Psoas muscle (tissue), 8 donors: Measurements from ENCODE around the gene MTHFSD. TPM values are rescaled to one million over a fixed set of nuclear protein-coding genes. Genes with fewer than 3 reads are reported as not detected.

Source experiments
- ATAC-seq, 4 donors: fragments of 200-7000 bp; cut with Tn5 transposase; one replicate each; pipeline ENCODE4 v1.9.1; 2020; ENCODE audit warnings: moderate library complexity in 3 of 4, mild to moderate bottlenecking in 2 of 4
- DNase-seq, 2 donors: peaks; one replicate each; pipeline ENCODE4 v3.0.0-alpha.2; 2020
- H3K27ac ChIP-seq: fragments of 200-600 bp; one replicate; pipeline ENCODE4 v1.8.0; 2022
- H3K27me3 ChIP-seq, 3 donors: fragments of 200-600 bp in 1 of 3; one replicate each; pipeline versions ENCODE4 v1.6.1 to v1.8.0; 2013 to 2022; ENCODE audit warnings: low read length in 2 of 3, mild to moderate bottlenecking in 2 of 3, moderate library complexity in 1 of 3; ENCODE audit not compliant: insufficient read depth in 3 of 3
- H3K36me3 ChIP-seq, 2 donors: fragments of 200-600 bp in 1 of 2; one replicate each; pipeline versions ENCODE4 v1.6.1 to v1.8.0; 2013 to 2022; ENCODE audit warnings: low read depth in 1 of 2, mild to moderate bottlenecking in 1 of 2, moderate library complexity in 1 of 2; ENCODE audit not compliant: insufficient read depth in 1 of 2
- H3K4me1 ChIP-seq: fragments of 200-600 bp; one replicate; pipeline ENCODE4 v1.8.0; 2022
- H3K4me3 ChIP-seq: fragments of 200-600 bp; one replicate; pipeline ENCODE4 v1.8.0; 2022; ENCODE audit warnings: mild to moderate bottlenecking
- H3K9me3 ChIP-seq: fragments of 200-600 bp; one replicate; pipeline ENCODE4 v1.8.0; 2022
- WGBS, 3 donors: extraction: QIAGEN DNeasy Blood & Tissue Kit; methylation state at CpG; one replicate each; pipeline versions ENCODE4 v1.1.6 to v1.1.7; 2013; 5-methylcytosine and 5-hydroxymethylcytosine counted together
- intact Hi-C, 2 donors: fragments of 100-400 bp; cut with DNase I; formaldehyde crosslinking; loops; one replicate each; pipeline versions ENCODE4 v1.11.0 to v1.14.2; 2022
- polyA plus RNA-seq, 3 donors: library from polyadenylated mRNA; stranded (reverse); fragments of 200-250 nt; gene quantifications; one replicate each; pipeline ENCODE4 v1.2.3, GENCODE V29; 2013
- total RNA-seq, 4 donors: library from RNA; stranded (reverse); fragmentation: NEBNext Ultra II Directional in 2 of 4; extraction: Animal tissue kit (Norgen Biotek cat#: 25700) in 2 of 4; gene quantifications; one replicate each; pipeline versions ENCODE4 v1.2.1 to v1.2.4, GENCODE V29; 2021 to 2023
- TF ChIP-seq, protein P1 (sequence below): fragments of 200-600 bp; IDR thresholded peaks from one replicate; pipeline ENCODE4 v1.8.0; 2022; ENCODE audit warnings: antibody characterized with exemption
- donor health status: healthy with polysubstance abuse.
- donor health status: DM: no; HTN: no; CAD: no; lungs with moderate emphysema.
- donor health status: Bipolar disorder and iron deficiency.
- donor health status: healthy.
- donor health status: DM: yes; HTN: yes; CAD: no.
- donor health status: DM: no; HTN: no; CAD: no.
- donor health status: DM: no; HTN: no; CAD: no.
- donor health status: DM: yes; HTN: yes; CAD: no.

MTHFSD gene
- total and polyA plus RNA-seq, 7 donors, result 4.3 to 16.0 (median 8.1) TPM

DNA sequence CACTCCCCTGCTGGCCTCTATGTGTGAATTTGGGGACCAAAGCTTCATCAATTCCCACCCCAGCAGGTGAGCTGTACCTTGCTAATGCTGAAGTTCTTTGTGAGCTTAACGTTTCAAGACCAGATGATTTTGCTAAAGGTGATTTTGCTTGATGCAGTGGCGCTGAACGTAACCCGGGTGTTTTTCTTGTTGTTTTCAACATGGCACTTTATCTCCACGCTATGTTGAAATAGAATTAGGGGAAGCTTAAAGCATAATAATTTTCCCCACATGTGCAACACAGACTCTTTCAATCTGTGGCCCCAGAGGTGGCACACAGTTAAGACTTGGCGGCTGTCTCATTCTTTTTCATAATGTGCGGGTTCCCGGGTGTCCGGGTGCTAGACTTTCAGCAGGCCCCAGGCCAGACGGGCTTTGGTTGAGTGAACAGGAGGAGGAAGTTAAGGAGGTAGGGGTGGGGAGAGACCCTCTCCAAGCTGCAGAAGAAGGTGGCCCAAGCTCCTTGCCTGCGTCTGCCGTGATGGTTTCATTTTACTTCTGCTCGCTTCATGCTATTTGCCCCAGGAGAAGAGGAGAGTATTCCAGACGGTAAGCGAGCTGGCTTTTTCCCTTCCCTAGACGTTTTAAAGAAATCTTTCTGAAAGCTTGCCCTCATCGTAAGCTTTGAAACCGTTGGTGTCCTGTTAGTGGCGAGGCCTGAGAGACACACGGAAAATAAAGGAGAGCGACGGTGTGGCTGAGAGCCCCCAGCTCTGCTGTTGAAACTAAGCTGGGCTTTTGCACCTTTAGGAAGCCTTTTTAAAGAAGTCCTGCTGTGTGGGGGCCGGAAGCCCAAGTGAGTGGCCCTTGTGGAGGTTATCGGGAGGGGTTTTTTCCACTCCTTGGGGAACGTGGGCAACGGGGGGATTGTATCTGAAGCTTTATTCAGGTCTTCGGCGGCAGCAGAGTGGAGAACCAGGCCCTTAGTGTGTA is 15.8 kb upstream of the MTHFSD start:
- TF ChIP-seq, protein P1, sequence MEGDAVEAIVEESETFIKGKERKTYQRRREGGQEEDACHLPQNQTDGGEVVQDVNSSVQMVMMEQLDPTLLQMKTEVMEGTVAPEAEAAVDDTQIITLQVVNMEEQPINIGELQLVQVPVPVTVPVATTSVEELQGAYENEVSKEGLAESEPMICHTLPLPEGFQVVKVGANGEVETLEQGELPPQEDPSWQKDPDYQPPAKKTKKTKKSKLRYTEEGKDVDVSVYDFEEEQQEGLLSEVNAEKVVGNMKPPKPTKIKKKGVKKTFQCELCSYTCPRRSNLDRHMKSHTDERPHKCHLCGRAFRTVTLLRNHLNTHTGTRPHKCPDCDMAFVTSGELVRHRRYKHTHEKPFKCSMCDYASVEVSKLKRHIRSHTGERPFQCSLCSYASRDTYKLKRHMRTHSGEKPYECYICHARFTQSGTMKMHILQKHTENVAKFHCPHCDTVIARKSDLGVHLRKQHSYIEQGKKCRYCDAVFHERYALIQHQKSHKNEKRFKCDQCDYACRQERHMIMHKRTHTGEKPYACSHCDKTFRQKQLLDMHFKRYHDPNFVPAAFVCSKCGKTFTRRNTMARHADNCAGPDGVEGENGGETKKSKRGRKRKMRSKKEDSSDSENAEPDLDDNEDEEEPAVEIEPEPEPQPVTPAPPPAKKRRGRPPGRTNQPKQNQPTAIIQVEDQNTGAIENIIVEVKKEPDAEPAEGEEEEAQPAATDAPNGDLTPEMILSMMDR, result no peak
- no peak for ATAC-seq
- WGBS, 3 donors, result 32 to 45% (median 42%) methylated on average over 28 of the region's 28 CpGs
- no peak for DNase-seq
- intact Hi-C loops, result no loop called here
- H3K36me3 ChIP-seq, result no peaks in the 10 kb centered on the region
- peak overlapping the region; percentile 25 for H3K4me3 ChIP-seq
- peaks cover 5 to 99% (median 42%) of the 10 kb centered on the region in 3 donors for H3K27me3 ChIP-seq
- no peaks in the 10 kb centered on the region for H3K9me3 ChIP-seq
- H3K4me1 ChIP-seq, result no peaks in the 10 kb centered on the region
- H3K27ac ChIP-seq, result no peak overlapping the region

DNA sequence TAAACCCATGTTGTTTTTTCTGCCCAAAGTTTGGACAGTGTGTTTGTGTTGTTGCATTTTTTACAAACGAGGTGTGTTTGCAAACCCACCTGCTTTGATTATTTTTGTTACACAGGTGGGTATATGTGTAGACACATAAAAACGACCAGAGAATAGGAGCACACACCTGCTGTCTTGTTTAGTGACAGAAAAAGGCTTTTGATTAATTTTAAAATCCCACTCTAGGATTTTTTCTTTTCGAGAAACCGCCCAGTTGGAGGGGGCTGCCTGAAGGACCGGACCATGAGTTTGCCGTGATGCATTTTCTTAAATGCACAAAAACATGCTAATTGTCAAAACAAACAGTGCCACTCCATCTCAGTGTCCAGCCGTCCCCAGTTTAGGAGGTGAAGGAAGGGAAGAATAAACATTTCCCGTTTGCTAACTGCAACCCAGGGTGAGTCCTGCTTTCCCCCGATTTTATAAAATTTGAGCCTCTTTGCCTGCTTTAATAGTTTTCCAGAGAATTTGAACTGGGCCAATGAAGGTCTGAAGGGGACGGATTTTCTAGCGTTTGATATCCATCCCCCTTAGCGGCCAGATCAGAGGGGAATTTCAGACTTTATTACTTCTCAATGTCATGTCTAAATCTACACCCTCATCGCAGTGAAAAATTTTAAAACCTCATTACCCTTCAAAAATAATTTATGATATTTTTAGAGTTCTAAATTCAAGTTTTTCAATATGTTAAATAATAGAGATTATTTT is 14.8 kb upstream of the MTHFSD start:
- peak overlapping the region; percentile 25 for H3K4me3 ChIP-seq
- TF ChIP-seq, protein P1, result no peak
- no peaks in the 10 kb centered on the region for H3K4me1 ChIP-seq
- DNase-seq, result no peak
- no peak overlapping the region for H3K27ac ChIP-seq
- intact Hi-C loops, result no loop called here
- peaks cover 2 to 99% (median 51%) of the 10 kb centered on the region in 3 donors for H3K27me3 ChIP-seq
- ATAC-seq, result no peak
- no peaks in the 10 kb centered on the region for H3K9me3 ChIP-seq
- WGBS, 3 donors, result 30 to 36% (median 32%) methylated on average over 13 of the region's 13 CpGs
- no peaks in the 10 kb centered on the region for H3K36me3 ChIP-seq

DNA sequence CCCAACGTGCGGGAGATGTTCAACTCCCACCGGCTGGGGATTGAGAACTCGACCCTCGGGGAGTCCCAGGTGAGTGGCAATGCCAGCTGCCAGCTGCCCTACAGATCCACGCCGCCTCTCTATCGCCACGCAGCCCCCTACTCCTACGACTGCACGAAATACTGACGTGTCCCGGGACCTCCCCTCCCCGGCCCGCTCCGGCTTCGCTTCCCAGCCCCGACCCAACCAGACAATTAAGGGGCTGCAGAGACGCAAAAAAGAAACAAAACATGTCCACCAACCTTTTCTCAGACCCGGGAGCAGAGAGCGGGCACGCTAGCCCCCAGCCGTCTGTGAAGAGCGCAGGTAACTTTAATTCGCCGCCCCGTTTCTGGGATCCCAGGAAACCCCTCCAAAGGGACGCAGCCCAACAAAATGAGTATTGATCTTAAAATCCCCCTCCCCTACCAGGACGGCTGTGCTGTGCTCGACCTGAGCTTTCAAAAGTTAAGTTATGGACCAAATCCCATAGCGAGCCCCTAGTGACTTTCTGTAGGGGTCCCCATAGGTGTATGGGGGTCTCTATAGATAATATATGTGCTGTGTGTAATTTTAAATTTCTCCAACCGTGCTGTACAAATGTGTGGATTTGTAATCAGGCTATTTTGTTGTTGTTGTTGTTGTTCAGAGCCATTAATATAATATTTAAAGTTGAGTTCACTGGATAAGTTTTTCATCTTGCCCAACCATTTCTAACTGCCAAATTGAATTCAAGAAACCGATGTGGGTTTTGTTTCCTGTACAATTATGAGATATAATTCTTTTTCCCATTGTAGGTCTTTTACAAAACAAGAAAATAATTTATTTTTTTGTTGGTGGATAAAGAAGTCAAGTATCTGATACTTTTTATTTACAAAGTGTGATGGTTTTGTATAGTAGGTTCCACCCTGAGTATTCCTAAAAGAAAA is 13.9 kb upstream of the MTHFSD start:
- Histone ChIP-seq H3K36me3 (no peaks in the 10 kb centered on the region), H3K4me1 (peaks cover 4% of the 10 kb centered on the region), H3K9me3 (no peaks in the 10 kb centered on the region), H3K27me3 (peaks cover 0 to 99% (median 53%) of the 10 kb centered on the region in 3 donors), H3K27ac (no peak overlapping the region), H3K4me3 (peak overlapping the region; percentile 48)
- intact Hi-C loops, result no loop called here
- TF ChIP-seq, protein P1, result no peak
- 7 to 8% (median 8%) methylated on average over 31 to 33 of the region's 33 CpGs for WGBS, 3 donors
- DNase-seq, result no peak
- no peak for ATAC-seq
